Activated B cell treated with CpG ODN at 0.5 μM for 24 hours (primary cell): ENCODE measurements around the gene CNTRL. TPM values are rescaled to one million over a fixed set of nuclear protein-coding genes. Genes with fewer than 3 reads are reported as not detected.

Experiments
- ATAC-seq: fragments of 200-7000 bp; cut with Tn5 transposase; one replicate; pipeline ENCODE4 v1.10.0; 2021; ENCODE audit warnings: low read depth, mild to moderate bottlenecking, moderate library complexity
- CTCF ChIA-PET: fragments of 350-600 bp; sonication (Branson Sonifier 250); formaldehyde crosslinking; loops from one replicate; lab custom pipeline; 2021; ENCODE audit warnings: antibody characterized with exemption; lab: Charles Lee
- POLR2A ChIA-PET: fragments of 350-600 bp; sonication (Branson Sonifier 250); formaldehyde crosslinking; loops from one replicate; lab custom pipeline; 2021; ENCODE audit warnings: antibody characterized with exemption; lab: Charles Lee
- DNase-seq: peaks from one replicate; pipeline ENCODE4 v3.0.0; 2022
- H3K27ac Mint-ChIP-seq: one replicate; pipeline ENCODE4 v1.8.0; 2020; ENCODE audit warnings: mixed read lengths
- H3K27me3 Mint-ChIP-seq: one replicate; pipeline ENCODE4 v1.8.0; 2021; ENCODE audit warnings: mixed read lengths
- H3K36me3 Mint-ChIP-seq: one replicate; pipeline ENCODE4 v1.8.0; 2021; ENCODE audit warnings: low read depth, mixed read lengths
- H3K4me1 Mint-ChIP-seq: one replicate; pipeline ENCODE4 v1.8.0; 2021; ENCODE audit warnings: mixed read lengths
- H3K4me3 Mint-ChIP-seq: one replicate; pipeline ENCODE4 v1.8.0; 2020; ENCODE audit warnings: mild to moderate bottlenecking, mixed read lengths
- H3K9me3 Mint-ChIP-seq: one replicate; pipeline ENCODE4 v1.8.0; 2020; ENCODE audit warnings: mixed read lengths
- intact Hi-C: fragments of 100-400 bp; cut with micrococcal nuclease; formaldehyde crosslinking; loops from one replicate; pipeline ENCODE4 v1.15.1; 2024
- total RNA-seq: library from RNA; stranded (reverse); gene quantifications from 2 replicates; pipeline ENCODE4 v1.2.3, GENCODE V29; 2022
- TF ChIP-seq, protein P1 (sequence below): fragments of 200-600 bp; IDR thresholded peaks from one replicate; pipeline ENCODE4 v1.8.0; 2022; ENCODE audit warnings: antibody characterized with exemption, mild to moderate bottlenecking

CNTRL gene
- total RNA-seq, 1 donor from 2014 or later = 110 TPM

DNA sequence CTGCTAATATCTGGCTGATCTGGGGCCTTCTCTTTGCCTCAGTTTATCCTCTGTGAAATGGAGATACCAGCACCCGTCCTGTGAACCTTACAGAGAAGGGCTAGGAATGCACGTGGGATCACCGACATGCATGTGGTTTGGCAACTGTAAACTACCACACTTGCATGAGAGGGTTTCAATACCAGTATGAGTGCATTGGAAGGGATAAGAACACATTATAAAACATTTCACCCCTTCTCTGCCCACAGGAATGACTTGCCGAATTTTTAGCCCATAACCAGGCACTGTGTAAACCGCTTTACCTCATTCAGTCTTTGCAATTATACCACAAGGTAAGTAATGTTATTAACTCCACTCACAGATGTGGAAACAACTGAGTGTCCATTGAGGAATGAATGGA lies 135.8 kb downstream of the CNTRL start:
- peak overlapping the region; percentile 36 for H3K27ac Mint-ChIP-seq
- H3K9me3 Mint-ChIP-seq = no peaks in the 10 kb centered on the region
- no peak overlapping the region for H3K4me3 Mint-ChIP-seq
- H3K4me1 Mint-ChIP-seq = peaks cover 40% of the 10 kb centered on the region
- TF ChIP-seq, protein P1, sequence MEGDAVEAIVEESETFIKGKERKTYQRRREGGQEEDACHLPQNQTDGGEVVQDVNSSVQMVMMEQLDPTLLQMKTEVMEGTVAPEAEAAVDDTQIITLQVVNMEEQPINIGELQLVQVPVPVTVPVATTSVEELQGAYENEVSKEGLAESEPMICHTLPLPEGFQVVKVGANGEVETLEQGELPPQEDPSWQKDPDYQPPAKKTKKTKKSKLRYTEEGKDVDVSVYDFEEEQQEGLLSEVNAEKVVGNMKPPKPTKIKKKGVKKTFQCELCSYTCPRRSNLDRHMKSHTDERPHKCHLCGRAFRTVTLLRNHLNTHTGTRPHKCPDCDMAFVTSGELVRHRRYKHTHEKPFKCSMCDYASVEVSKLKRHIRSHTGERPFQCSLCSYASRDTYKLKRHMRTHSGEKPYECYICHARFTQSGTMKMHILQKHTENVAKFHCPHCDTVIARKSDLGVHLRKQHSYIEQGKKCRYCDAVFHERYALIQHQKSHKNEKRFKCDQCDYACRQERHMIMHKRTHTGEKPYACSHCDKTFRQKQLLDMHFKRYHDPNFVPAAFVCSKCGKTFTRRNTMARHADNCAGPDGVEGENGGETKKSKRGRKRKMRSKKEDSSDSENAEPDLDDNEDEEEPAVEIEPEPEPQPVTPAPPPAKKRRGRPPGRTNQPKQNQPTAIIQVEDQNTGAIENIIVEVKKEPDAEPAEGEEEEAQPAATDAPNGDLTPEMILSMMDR = no peak
- H3K36me3 Mint-ChIP-seq = peaks cover 31% of the 10 kb centered on the region
- POLR2A ChIA-PET = interaction anchor here (2.8 kb wide), 1 partner anchor 9 kb away, joined by 17 read pairs; the partner anchor contains the start of gene RAB14
- H3K27me3 Mint-ChIP-seq = no peaks in the 10 kb centered on the region
- ATAC-seq (no peak), DNase-seq (no peak)
- CTCF ChIA-PET = interaction anchor here (1.6 kb wide), 1 partner anchor 68 kb away, joined by 5 read pairs; no protein-coding TSS in a partner anchor
- intact Hi-C loops = loop anchor here (5.0 kb wide), 3 partner anchors 67 to 453 kb away; no protein-coding TSS in a partner anchor

DNA sequence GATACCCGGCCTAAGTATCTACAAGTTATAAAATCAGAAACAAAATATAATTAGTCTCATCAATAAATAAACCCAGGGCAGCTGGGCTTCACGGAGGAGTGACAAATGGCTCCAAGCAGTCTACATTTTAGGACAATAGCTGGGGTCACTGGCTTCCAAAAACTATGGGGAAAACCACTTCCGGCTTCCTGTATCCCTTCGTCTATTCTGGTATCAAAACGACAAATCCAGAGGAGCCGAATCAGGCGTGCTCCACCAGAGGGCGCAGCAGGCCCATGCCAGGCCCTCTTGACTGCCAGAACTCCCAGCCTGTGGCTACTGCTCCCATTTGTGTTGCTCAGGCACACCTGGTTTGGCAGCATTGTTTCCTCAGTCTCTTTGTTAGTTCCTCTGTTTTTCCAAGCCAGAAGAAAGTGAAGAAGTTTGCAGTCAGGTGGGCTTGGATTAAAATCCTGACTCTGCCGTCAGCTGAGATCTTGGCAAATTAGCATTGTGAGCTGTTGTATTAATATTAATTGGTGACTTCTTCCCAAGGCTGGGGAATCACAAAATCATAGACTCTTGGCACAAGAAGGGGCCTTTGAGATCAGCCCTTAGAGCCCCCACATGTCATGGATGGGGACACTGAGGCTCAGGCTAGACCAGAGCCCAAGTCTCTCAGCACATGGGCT lies 138.5 kb downstream of the CNTRL start:
- Mint-ChIP-seq H3K4me1 (peaks cover 24% of the 10 kb centered on the region), H3K27ac (peak overlapping the region; percentile 59), H3K36me3 (peaks cover 40% of the 10 kb centered on the region), H3K4me3 (no peak overlapping the region), H3K9me3 (no peaks in the 10 kb centered on the region), H3K27me3 (no peaks in the 10 kb centered on the region)
- intact Hi-C loops = loop anchor here (1.0 to 5.0 kb wide), 5 partner anchors 64 to 456 kb away; no protein-coding TSS in a partner anchor
- ChIA-PET CTCF (interaction anchor here (0.6 to 4.0 kb wide), 23 partner anchors 8 to 617 kb away, joined by 3 to 38 read pairs (median 4); partner anchors contain the start of genes GSN and RAB14), POLR2A (interaction anchor here (0.7 to 2.8 kb wide), 4 partner anchors 12 to 107 kb away, joined by 3 to 17 read pairs (median 3); partner anchors contain the start of gene RAB14)
- ATAC-seq = peak; percentile 76
- peak; percentile 57 for DNase-seq
- TF ChIP-seq, protein P1 = peak; percentile 53

DNA sequence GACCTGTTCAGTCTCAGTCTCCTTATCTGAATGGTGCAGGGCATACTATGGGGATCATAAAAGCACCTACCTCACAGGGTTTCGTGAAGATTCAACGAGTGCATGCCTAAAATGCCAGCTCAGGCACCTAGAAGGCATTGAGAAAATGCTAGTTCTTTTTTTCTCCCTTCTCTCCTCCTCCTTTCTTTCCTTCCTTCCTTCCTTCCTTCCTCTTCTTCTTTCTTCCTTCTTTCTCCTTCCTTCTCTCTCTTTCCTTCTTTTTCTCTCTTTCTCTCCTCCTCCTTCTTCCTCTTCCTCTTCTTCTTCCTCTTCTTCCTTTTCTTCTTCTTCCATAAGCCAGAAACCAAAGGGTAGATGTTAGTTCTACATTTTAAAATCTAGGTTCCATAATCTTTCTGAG lies 139.2 kb downstream of the CNTRL start:
- no peak overlapping the region for H3K4me3 Mint-ChIP-seq
- DNase-seq (no peak), ATAC-seq (no peak)
- peaks cover 18% of the 10 kb centered on the region for H3K4me1 Mint-ChIP-seq
- no peaks in the 10 kb centered on the region for H3K9me3 Mint-ChIP-seq
- intact Hi-C loops = loop anchor here (5.0 kb wide), 3 partner anchors 63 to 457 kb away; no protein-coding TSS in a partner anchor
- H3K27me3 Mint-ChIP-seq = no peaks in the 10 kb centered on the region
- peak overlapping the region; percentile 54 for H3K27ac Mint-ChIP-seq
- ChIA-PET POLR2A (interaction anchor here (0.8 to 1.3 kb wide), 2 partner anchors 12 to 64 kb away, joined by 3 read pairs; partner anchors contain the start of gene RAB14), CTCF (interaction anchor here (0.5 to 4.0 kb wide), 16 partner anchors 8 to 458 kb away, joined by 3 to 38 read pairs (median 5); partner anchors contain the start of genes GSN and RAB14)
- H3K36me3 Mint-ChIP-seq = peaks cover 40% of the 10 kb centered on the region
- TF ChIP-seq, protein P1 = no peak

DNA sequence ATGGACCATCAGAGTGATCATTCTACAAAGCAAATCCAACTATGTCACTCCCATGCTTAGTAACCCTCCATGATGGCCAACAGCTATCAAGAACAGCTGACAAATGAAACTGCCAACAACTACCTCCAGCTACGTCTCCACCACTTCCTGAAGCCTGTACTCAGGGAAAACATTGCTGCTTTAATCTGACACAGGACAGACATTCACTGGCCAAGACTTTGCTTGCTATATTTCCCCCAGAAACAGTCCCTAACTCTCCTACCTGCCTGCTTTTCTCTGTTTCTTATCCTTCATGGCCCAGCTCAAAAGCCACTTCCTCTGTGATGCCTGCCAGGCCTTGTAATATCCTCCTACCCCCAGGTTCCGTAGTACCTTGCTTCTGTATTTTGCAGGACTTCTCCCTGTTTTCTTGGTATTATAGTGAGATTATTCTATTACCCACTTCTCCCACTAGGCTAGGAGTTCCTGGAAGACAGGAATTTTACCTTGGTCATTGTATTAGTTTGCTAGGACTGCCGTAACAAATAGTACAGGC lies 141.6 kb downstream of the CNTRL start:
- POLR2A ChIA-PET = no interaction called here

More for the DNA sequence above, 141.6 kb downstream of the CNTRL start:
- no peaks in the 10 kb centered on the region for H3K27me3 Mint-ChIP-seq
- no peak overlapping the region for H3K4me3 Mint-ChIP-seq
- H3K4me1 Mint-ChIP-seq = peaks cover 23% of the 10 kb centered on the region
- intact Hi-C loops = no loop called here
- H3K36me3 Mint-ChIP-seq = peaks cover 34% of the 10 kb centered on the region
- CTCF ChIA-PET = interaction anchor here (0.9 to 1.1 kb wide), 2 partner anchors 103 to 183 kb away, joined by 3 read pairs; no protein-coding TSS in a partner anchor
- no peaks in the 10 kb centered on the region for H3K9me3 Mint-ChIP-seq
- DNase-seq = no peak
- H3K27ac Mint-ChIP-seq = no peak overlapping the region
- TF ChIP-seq, protein P1 = no peak
- no peak for ATAC-seq
